H9 (cell line): ENCODE results near the gene AATK. TPM values are rescaled to one million over a fixed set of nuclear protein-coding genes. Genes with fewer than 3 reads are reported as not detected.

Experiments used
- DNase-seq: peaks from one replicate; pipeline ENCODE4 v3.0.0-alpha.2; 2017
- H2AFZ ChIP-seq: one replicate; pipeline ENCODE4 v1.6.1; 2013; ENCODE audit warnings: mild to moderate bottlenecking, low read length, control low read depth, moderate library complexity
- H2AK5ac ChIP-seq: 2 replicates; pipeline ENCODE4 v1.6.1; 2013; ENCODE audit warnings: low read length, control low read depth, mixed read lengths; ENCODE audit not compliant: insufficient read length
- H2BK120ac ChIP-seq: one replicate; pipeline ENCODE4 v1.6.1; 2013; ENCODE audit warnings: low read depth, mild to moderate bottlenecking, low read length, control low read depth, inconsistent platforms; ENCODE audit not compliant: poor library complexity, severe bottlenecking
- H2BK12ac ChIP-seq: 2 replicates; pipeline ENCODE4 v1.6.1; 2013; ENCODE audit warnings: low read length, control low read depth, mixed read lengths, low read depth; ENCODE audit not compliant: insufficient read length
- H2BK15ac ChIP-seq: 2 replicates; pipeline ENCODE4 v1.6.1; 2013; ENCODE audit warnings: low read depth, low read length, control low read depth
- H2BK20ac ChIP-seq: one replicate; pipeline ENCODE4 v1.6.1; 2013; ENCODE audit warnings: low read depth, mild to moderate bottlenecking, low read length, control low read depth, inconsistent platforms; ENCODE audit not compliant: poor library complexity, severe bottlenecking
- H2BK5ac ChIP-seq: 2 replicates; pipeline ENCODE4 v1.6.1; 2013; ENCODE audit warnings: low read length, control low read depth, mixed read lengths; ENCODE audit not compliant: insufficient read length
- H3K14ac ChIP-seq: 2 replicates; pipeline ENCODE4 v1.6.1; 2013; ENCODE audit warnings: low read length, control low read depth; ENCODE audit not compliant: insufficient read depth
- H3K18ac ChIP-seq: 2 replicates; pipeline ENCODE4 v1.6.1; 2013; ENCODE audit warnings: low read depth, mild to moderate bottlenecking, mixed read lengths, low read length, control low read depth; ENCODE audit not compliant: insufficient read length
- H3K23ac ChIP-seq: 2 replicates; pipeline ENCODE4 v1.6.1; 2013; ENCODE audit warnings: low read length, control low read depth, mixed read lengths, low read depth; ENCODE audit not compliant: insufficient read length
- H3K23me2 ChIP-seq: 2 replicates; pipeline ENCODE4 v1.6.1; 2013; ENCODE audit warnings: low read depth, mild to moderate bottlenecking, mixed read lengths, low read length, control low read depth; ENCODE audit not compliant: insufficient read length, poor library complexity, severe bottlenecking
- H3K27ac ChIP-seq: 2 replicates; pipeline ENCODE4 v1.5.1; 2013; ENCODE audit warnings: low read length, control low read depth, mixed read lengths, low read depth; ENCODE audit not compliant: insufficient read length
- H3K27me3 ChIP-seq: 2 replicates; pipeline ENCODE4 v1.6.1; 2013; ENCODE audit warnings: low read length, control low read depth, inconsistent platforms; ENCODE audit not compliant: insufficient read depth
- H3K4ac ChIP-seq: 2 replicates; pipeline ENCODE4 v1.6.1; 2013; ENCODE audit warnings: low read depth, mild to moderate bottlenecking, control low read depth, inconsistent platforms, low read length, moderate library complexity
- H3K4me1 ChIP-seq: 2 replicates; pipeline ENCODE4 v1.6.1; 2013; ENCODE audit warnings: low read length, control low read depth, inconsistent platforms; ENCODE audit not compliant: insufficient read depth
- H3K4me2 ChIP-seq: 2 replicates; pipeline ENCODE4 v1.6.1; 2013; ENCODE audit warnings: low read length, control low read depth, mixed read lengths; ENCODE audit not compliant: insufficient read length, insufficient read depth
- H3K56ac ChIP-seq: 2 replicates; pipeline ENCODE4 v1.6.1; 2013; ENCODE audit warnings: low read depth, mild to moderate bottlenecking, mixed read lengths, low read length, control low read depth; ENCODE audit not compliant: insufficient read length
- H3K79me1 ChIP-seq: 2 replicates; pipeline ENCODE4 v1.6.1; 2013; ENCODE audit warnings: low read depth, mild to moderate bottlenecking, moderate library complexity, low read length, control low read depth, inconsistent platforms; ENCODE audit not compliant: insufficient read depth, poor library complexity, severe bottlenecking
- H3K79me2 ChIP-seq: 2 replicates; pipeline ENCODE4 v1.6.1; 2013; ENCODE audit warnings: low read length, control low read depth, inconsistent platforms; ENCODE audit not compliant: insufficient read depth
- H3K9ac ChIP-seq: 2 replicates; pipeline ENCODE4 v1.6.1; 2013; ENCODE audit warnings: low read length, control low read depth, mixed read lengths; ENCODE audit not compliant: insufficient read length; ENCODE audit errors: extremely low read depth
- H3K9me3 ChIP-seq: one replicate; pipeline ENCODE4 v1.6.1; 2013; ENCODE audit warnings: low read depth, low read length, inconsistent platforms; ENCODE audit not compliant: control insufficient read depth
- H3T11ph ChIP-seq: one replicate; pipeline ENCODE4 v1.6.1; 2013; ENCODE audit warnings: mild to moderate bottlenecking, low read length, control low read depth, inconsistent platforms
- H4K20me1 ChIP-seq: one replicate; pipeline ENCODE4 v1.6.1; 2013; ENCODE audit not compliant: control insufficient read depth, insufficient read length, insufficient read depth
- H4K5ac ChIP-seq: 2 replicates; pipeline ENCODE4 v1.6.1; 2013; ENCODE audit warnings: low read depth, mild to moderate bottlenecking, mixed read lengths, low read length, control low read depth; ENCODE audit not compliant: insufficient read length
- H4K8ac ChIP-seq: replicated peaks from 2 replicates; pipeline ENCODE4 v1.6.1; 2013; ENCODE audit warnings: low read length, control low read depth, mixed read lengths, low read depth; ENCODE audit not compliant: insufficient read length
- H4K91ac ChIP-seq: 2 replicates; pipeline ENCODE4 v1.6.1; 2013; ENCODE audit warnings: low read depth, mild to moderate bottlenecking, moderate library complexity, mixed read lengths, low read length, control low read depth; ENCODE audit not compliant: insufficient read length
- H3K27ac Mint-ChIP-seq, 3 experiments: 2 replicates in 2 of 3; 3 replicates in 1 of 3; pipeline ENCODE4 v1.8.0; 2020 to 2021; ENCODE audit warnings: mixed read lengths in 3 of 3, mild to moderate bottlenecking in 1 of 3, moderate library complexity in 1 of 3
- H3K27me3 Mint-ChIP-seq: 2 replicates; pipeline ENCODE4 v1.8.0; 2021; ENCODE audit warnings: low read depth, mild to moderate bottlenecking, moderate library complexity, mixed read lengths
- H3K36me3 Mint-ChIP-seq, 3 experiments: 2 replicates in 2 of 3; 3 replicates in 1 of 3; pipeline ENCODE4 v1.8.0; 2020 to 2021; ENCODE audit warnings: low read depth in 3 of 3, mixed read lengths in 3 of 3; ENCODE audit not compliant: insufficient read depth in 1 of 3
- H3K4me1 Mint-ChIP-seq, 2 experiments: 2 replicates each; pipeline ENCODE4 v1.8.0; 2020; ENCODE audit warnings: mixed read lengths in 2 of 2
- H3K4me3 Mint-ChIP-seq, 2 experiments: 2 replicates in 1 of 2; 3 replicates in 1 of 2; pipeline ENCODE4 v1.8.0; 2020 to 2021; ENCODE audit warnings: mild to moderate bottlenecking in 2 of 2, mixed read lengths in 2 of 2, moderate library complexity in 1 of 2
- H3K9me3 Mint-ChIP-seq, 2 experiments: 2 replicates in 1 of 2; 3 replicates in 1 of 2; pipeline ENCODE4 v1.8.0; 2020; ENCODE audit warnings: mild to moderate bottlenecking in 2 of 2, mixed read lengths in 2 of 2, moderate library complexity in 1 of 2
- CTCF ChIP-seq: fragments of 200-600 bp; sonication (generic); conservative IDR thresholded peaks from 3 replicates; pipeline ENCODE4 v1.8.0; 2021; ENCODE audit warnings: antibody characterized with exemption, mild to moderate bottlenecking
- WGBS: extraction: QIAGEN DNeasy Blood & Tissue Kit; methylation state at CpG from one replicate; pipeline ENCODE4 v1.1.7; 2013; ENCODE audit warnings: missing lambda C conversion rate, low lambda C conversion rate, mixed read lengths; ENCODE audit not compliant: insufficient read length; ENCODE audit errors: extremely low coverage; 5-methylcytosine and 5-hydroxymethylcytosine counted together
- total RNA-seq: library from RNA; stranded (reverse); gene quantifications from 2 replicates; pipeline ENCODE4 v1.2.1, GENCODE V29; 2021

The AATK gene
- total RNA-seq, 1 experiment from 2014 or later: 2.4 TPM

- Histone ChIP-seq H3K14ac (peak overlapping the region; percentile 18; the same call in 1 of the 2 replicates), H3K23me2 (no peaks in the 10 kb centered on the region), H3K23ac (no peak overlapping the region), H2AK5ac (no peak overlapping the region), H2BK20ac (no peak overlapping the region), H3K9ac (no peak overlapping the region), H3K4ac (no peak overlapping the region), H4K8ac (no peak overlapping the region), H3K79me2 (no peaks in the 10 kb centered on the region), H4K20me1 (no peaks in the 10 kb centered on the region), H4K5ac (no peak overlapping the region), H2BK120ac (no peak overlapping the region), H4K91ac (no peak overlapping the region), H2BK12ac (no peak overlapping the region), H2BK5ac (no peak overlapping the region), H3K4me1 (no peaks in the 10 kb centered on the region), H3K56ac (no peak overlapping the region), H2BK15ac (no peak overlapping the region), H2AFZ (no peak overlapping the region), H3T11ph (no peak overlapping the region), H3K18ac (no peak overlapping the region), H3K27ac (no peak overlapping the region), H3K27me3 (no peaks in the 10 kb centered on the region), H3K4me2 (no peak overlapping the region), H3K9me3 (no peaks in the 10 kb centered on the region), H3K79me1 (no peaks in the 10 kb centered on the region)
- H3K27me3 Mint-ChIP-seq: no peaks in the 10 kb centered on the region
- no CpG with 5 or more reads among the region's 33 CpGs for WGBS
- no peak overlapping the region for H3K4me3 Mint-ChIP-seq
- TF ChIP-seq CTCF: no peak
- H3K36me3 Mint-ChIP-seq: peaks cover 0 to 4% (median under 1%) of the 10 kb centered on the region in 3 experiments; a peak in 3 of 7 replicates
- peak overlapping the region in 1 of 3 experiments; percentile 83; a peak in 3 of 7 replicates for H3K27ac Mint-ChIP-seq
- H3K9me3 Mint-ChIP-seq: no peaks in the 10 kb centered on the region
- peaks cover 5 to 10% of the 10 kb centered on the region in 2 experiments; a peak in 1 of 4 replicates for H3K4me1 Mint-ChIP-seq
- DNase-seq: no peak
Observed at GRCh38 chr17:81081222-81082176, 84.5 kb downstream of the AATK start.
